Activated CD4-positive, alpha-beta T cell treated with anti-CD3 and anti-CD28 coated beads, Interleukin-2, amount 10 ng/mL, durations not matched to agents 24 days and 14 days (primary cell): ENCODE results near the gene TFF2. TPM values are rescaled to one million over a fixed set of nuclear protein-coding genes. Genes with fewer than 3 reads are reported as not detected.

Experiments used
- DNase-seq: peaks from one replicate; pipeline ENCODE4 v3.0.0; 2022
- H3K27ac Mint-ChIP-seq: one replicate; pipeline ENCODE4 v1.8.0; 2022; ENCODE audit warnings: mild to moderate bottlenecking, mixed read lengths
- H3K27me3 Mint-ChIP-seq: one replicate; pipeline ENCODE4 v1.8.0; 2022; ENCODE audit warnings: mixed read lengths
- H3K36me3 Mint-ChIP-seq: one replicate; pipeline ENCODE4 v1.8.0; 2022; ENCODE audit warnings: low read depth, mild to moderate bottlenecking, mixed read lengths
- H3K4me1 Mint-ChIP-seq: one replicate; pipeline ENCODE4 v1.8.0; 2021; ENCODE audit warnings: mixed read lengths
- H3K4me3 Mint-ChIP-seq: one replicate; pipeline ENCODE4 v1.8.0; 2022; ENCODE audit warnings: mild to moderate bottlenecking, moderate library complexity, mixed read lengths
- H3K9me3 Mint-ChIP-seq: one replicate; pipeline ENCODE4 v1.8.0; 2021; ENCODE audit warnings: mixed read lengths
- intact Hi-C: fragments of 100-400 bp; cut with micrococcal nuclease; formaldehyde crosslinking; loops from one replicate; pipeline ENCODE4 v1.15.1; 2023
- total RNA-seq: library from RNA; stranded (reverse); gene quantifications from 2 replicates; pipeline ENCODE4 v1.2.3, GENCODE V29; 2022

The TFF2 gene
- total RNA-seq, 1 donor from 2014 or later: not detected

DNA sequence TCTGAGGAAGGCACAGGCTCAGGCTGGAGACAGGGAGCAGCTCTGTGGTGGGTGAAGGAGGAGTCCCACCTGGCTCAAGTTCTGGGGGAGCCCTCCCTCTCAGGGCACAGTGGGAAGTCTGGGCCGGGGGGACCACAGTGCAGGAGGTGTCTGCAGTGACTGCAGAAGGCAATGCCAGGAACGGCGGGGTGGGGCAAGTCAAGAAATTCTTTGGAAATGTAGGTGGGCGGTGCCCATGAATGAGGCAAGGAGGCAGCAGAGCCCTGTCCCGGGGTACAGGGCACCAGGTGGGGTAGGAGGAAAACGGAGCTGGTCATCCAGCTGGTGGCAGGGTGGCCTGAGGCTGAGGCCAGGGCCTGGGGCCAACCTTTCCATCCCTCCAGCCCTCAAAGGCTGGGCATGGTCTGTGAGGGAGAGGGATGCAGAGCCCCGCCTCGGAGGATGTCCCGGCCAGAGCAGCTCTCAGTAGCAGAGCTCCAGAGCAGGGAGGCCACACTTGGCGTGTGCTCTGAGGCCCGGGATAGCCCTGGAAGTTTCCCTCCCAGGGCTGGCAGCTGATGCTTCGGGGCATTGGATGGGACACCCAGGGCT, 40.3 kb downstream of the TFF2 start:
- Mint-ChIP-seq H3K4me1 (peaks cover 4% of the 10 kb centered on the region), H3K4me3 (no peak overlapping the region), H3K36me3 (no peaks in the 10 kb centered on the region), H3K9me3 (no peaks in the 10 kb centered on the region), H3K27ac (no peak overlapping the region), H3K27me3 (peaks cover 10% of the 10 kb centered on the region)
- intact Hi-C loops: no loop called here
- DNase-seq: no peak

DNA sequence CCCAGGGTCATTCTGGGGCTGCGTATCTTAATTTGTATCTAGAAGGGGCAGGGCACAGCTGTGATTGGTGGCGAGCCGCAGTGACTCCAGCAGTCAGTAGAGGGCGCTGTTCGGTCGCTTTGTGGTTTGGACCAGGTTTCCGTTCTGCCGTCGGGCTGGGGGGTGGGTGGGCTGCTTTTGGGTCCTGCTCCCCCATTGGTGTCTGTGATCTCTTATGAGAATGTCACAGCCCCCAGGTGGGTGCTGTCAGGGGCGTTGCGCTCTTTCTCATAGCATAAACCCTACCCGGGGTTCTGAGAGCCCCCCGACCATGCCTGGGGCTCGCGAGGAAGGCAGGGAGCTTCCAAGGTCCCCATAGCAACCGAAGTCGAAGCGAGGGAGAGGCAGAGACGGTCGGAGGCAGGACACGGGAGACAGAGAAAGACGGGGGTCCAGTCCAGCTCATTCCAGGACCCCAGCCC, 41.0 kb downstream of the TFF2 start:
- H3K4me3 Mint-ChIP-seq: no peak overlapping the region
- peaks cover 10% of the 10 kb centered on the region for H3K27me3 Mint-ChIP-seq
- no peak overlapping the region for H3K27ac Mint-ChIP-seq
- H3K4me1 Mint-ChIP-seq: peaks cover 4% of the 10 kb centered on the region
- intact Hi-C loops: loop anchor here (1.0 to 5.0 kb wide), 2 partner anchors 141 to 228 kb away; no protein-coding TSS in a partner anchor
- H3K9me3 Mint-ChIP-seq: no peaks in the 10 kb centered on the region
- DNase-seq: peak; percentile 93
- H3K36me3 Mint-ChIP-seq: no peaks in the 10 kb centered on the region

DNA sequence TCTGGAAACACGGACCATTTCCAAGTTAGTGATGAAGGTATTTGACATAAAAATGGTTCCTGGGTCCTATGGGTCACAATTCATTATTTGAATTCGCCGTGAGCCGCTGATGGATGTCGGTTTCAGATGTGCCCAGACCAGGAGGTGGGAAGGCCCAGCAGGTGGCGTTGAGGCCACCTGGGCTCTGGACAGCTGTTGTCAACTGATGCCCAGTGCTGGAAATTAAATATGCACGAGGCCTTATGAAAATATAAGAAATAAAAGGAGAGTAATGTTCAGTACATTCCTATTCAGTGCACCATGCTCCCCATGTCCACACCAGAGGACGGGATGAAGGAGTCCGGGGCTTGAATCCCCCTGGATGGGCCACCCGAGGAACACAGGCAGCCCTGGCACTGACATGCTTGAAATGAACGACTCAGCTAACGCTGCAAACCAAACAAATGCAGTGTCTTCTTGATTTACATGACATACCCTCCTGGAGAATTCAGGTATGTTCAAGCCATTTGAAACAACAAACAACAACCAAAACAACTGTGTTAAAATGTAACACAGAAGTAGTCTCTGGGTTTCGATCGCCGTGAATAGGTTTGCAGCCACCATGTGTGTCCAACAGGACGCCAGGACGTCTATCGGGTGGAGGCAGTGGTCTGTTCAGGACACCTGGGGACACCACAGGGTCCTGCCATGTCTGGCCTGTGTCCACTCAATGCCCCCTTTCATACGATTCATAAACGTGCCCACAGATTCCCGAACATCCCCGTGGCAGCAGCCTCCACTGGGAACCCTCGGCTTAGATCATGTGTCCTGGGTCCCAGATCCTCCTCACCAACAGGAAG, 41.7 kb downstream of the TFF2 start:
- H3K27ac Mint-ChIP-seq: no peak overlapping the region
- peaks cover 4% of the 10 kb centered on the region for H3K4me1 Mint-ChIP-seq
- H3K4me3 Mint-ChIP-seq: no peak overlapping the region
- peaks cover 10% of the 10 kb centered on the region for H3K27me3 Mint-ChIP-seq
- no peak for DNase-seq
- intact Hi-C loops: loop anchor here (1.0 to 5.0 kb wide), 2 partner anchors 141 to 228 kb away; no protein-coding TSS in a partner anchor
- no peaks in the 10 kb centered on the region for H3K36me3 Mint-ChIP-seq
- H3K9me3 Mint-ChIP-seq: no peaks in the 10 kb centered on the region

DNA sequence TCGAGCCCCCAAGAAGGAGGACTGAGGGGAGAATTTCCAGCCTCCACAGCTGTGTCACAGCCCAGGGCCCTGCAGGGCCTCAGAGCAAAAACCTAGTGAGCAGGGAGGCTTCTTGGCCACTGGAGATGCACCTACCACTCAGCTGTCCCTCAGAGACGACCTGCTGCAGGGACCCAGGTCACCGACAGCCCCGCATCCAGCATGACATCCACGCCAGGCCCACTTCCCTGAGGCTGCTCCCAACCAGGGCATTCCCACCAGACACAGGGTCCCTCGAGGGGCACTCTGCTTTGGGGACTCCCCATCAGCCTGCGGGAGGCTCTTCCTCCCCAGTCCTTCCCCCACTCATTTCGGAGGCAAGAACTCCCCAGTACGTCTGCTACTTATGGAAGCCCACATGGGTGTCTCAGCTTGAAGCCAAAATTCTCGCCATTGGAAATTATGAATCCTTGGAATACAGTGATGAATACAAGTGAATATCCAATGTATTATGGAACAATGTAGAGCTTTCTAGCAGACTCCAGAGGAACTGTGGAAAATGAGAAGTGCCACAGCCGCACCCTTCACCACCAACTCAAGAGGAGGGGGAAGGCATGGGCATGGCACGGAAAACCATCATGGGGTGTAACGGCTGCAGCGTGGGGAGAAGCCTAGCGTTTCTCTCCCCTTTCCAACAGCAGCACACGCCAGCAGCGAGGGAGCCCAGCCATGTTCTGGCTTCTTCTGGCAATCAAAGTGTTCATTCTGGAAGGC, 42.5 kb downstream of the TFF2 start:
- Mint-ChIP-seq H3K36me3 (no peaks in the 10 kb centered on the region), H3K27me3 (peaks cover 8% of the 10 kb centered on the region), H3K4me1 (peaks cover 4% of the 10 kb centered on the region), H3K27ac (no peak overlapping the region), H3K4me3 (no peak overlapping the region), H3K9me3 (no peaks in the 10 kb centered on the region)
- intact Hi-C loops: loop anchor here (5.0 kb wide), 1 partner anchor 229 kb away; no protein-coding TSS in a partner anchor
- no peak for DNase-seq

DNA sequence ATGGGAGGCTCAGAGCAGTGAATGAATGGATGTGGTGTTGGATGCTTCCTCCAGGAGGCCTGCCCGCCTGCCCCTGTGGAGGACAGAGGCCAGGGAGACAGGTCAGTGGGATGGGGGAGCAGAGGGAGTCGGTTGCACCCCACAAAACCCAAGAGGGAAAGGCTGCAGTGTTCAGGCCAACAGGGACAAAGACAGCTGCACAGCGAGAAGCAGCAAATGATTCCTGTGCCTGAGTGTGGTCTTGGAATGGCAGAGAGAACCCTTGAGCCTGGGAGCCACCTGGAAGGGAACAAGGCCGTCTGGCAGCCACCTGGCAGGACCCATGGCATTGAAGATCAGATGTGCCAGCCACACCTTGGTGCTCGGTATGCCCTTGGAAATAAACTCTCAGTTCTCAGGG, 43.7 kb downstream of the TFF2 start:
- Mint-ChIP-seq H3K9me3 (no peaks in the 10 kb centered on the region), H3K4me3 (no peak overlapping the region), H3K27me3 (peaks cover 8% of the 10 kb centered on the region), H3K36me3 (no peaks in the 10 kb centered on the region), H3K4me1 (peaks cover 4% of the 10 kb centered on the region), H3K27ac (no peak overlapping the region)
- DNase-seq: no peak
- intact Hi-C loops: loop anchor here (5.0 kb wide), 1 partner anchor 230 kb away; no protein-coding TSS in a partner anchor

DNA sequence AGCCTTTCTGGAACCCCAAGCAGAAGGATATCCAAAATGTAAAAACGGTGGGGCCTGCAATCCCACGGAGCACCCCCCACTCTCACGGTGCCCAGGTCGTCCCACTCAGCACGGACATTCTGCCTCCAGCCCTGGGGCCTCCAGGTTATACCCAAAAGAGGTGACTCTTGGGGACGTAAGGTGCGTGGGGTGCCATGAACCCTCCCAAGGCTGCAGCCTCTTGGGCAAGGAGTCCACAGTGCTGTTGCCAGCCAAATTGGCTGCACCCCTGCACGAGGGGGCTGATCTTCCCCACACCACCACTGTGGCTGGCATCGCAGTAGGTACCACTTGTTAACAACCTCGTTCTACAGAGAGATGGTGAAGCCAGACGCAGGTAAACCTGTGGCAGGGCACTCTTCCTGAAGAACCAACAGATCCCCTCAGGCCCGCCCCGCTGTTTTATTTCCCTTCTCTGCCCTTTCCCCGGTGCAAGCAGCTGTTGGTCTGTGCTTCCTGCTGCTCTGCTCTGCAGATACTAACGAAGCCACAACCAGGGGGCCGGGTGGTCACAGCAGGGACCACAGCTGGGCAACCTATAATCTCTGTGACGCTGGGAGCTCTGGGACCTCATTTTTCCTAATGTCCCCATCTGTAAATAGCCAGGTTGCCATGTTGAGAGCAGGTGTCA, 44.3 kb downstream of the TFF2 start:
- intact Hi-C loops: loop anchor here (5.0 kb wide), 1 partner anchor 231 kb away; no protein-coding TSS in a partner anchor
- no peak overlapping the region for H3K27ac Mint-ChIP-seq
- no peak overlapping the region for H3K4me3 Mint-ChIP-seq

DNA sequence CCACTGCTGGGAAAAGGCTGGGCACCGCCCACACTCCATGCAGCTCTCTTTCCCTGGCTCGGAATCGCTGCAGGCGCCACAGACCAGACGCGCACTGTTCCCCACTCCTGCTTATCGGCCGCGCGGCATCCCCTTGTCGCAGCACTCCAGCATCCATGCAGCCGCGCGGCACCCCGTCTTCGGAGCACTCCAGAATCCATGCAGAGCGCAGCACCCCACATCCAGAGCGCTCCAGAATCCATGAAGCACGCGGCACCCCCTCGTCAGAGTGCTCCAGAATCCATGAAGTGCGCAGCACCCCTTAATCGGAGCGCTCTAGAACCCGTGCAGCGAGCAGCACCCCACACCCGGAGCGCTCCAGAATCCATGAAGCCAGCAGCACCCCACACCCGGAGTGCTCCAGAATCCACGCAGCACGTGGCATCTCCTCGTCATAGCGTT, 45.1 kb downstream of the TFF2 start:
- DNase-seq: no peak
- Mint-ChIP-seq H3K27me3 (peaks cover 8% of the 10 kb centered on the region), H3K9me3 (no peaks in the 10 kb centered on the region), H3K4me1 (peaks cover 4% of the 10 kb centered on the region), H3K36me3 (no peaks in the 10 kb centered on the region), H3K27ac (no peak overlapping the region), H3K4me3 (no peak overlapping the region)
- intact Hi-C loops: loop anchor here (5.0 kb wide), 1 partner anchor 232 kb away; no protein-coding TSS in a partner anchor

More for the DNA sequence above, 44.3 kb downstream of the TFF2 start:
- no peaks in the 10 kb centered on the region for H3K9me3 Mint-ChIP-seq
- no peaks in the 10 kb centered on the region for H3K36me3 Mint-ChIP-seq
- H3K27me3 Mint-ChIP-seq: peaks cover 8% of the 10 kb centered on the region
- peaks cover 4% of the 10 kb centered on the region for H3K4me1 Mint-ChIP-seq
- DNase-seq: no peak

DNA sequence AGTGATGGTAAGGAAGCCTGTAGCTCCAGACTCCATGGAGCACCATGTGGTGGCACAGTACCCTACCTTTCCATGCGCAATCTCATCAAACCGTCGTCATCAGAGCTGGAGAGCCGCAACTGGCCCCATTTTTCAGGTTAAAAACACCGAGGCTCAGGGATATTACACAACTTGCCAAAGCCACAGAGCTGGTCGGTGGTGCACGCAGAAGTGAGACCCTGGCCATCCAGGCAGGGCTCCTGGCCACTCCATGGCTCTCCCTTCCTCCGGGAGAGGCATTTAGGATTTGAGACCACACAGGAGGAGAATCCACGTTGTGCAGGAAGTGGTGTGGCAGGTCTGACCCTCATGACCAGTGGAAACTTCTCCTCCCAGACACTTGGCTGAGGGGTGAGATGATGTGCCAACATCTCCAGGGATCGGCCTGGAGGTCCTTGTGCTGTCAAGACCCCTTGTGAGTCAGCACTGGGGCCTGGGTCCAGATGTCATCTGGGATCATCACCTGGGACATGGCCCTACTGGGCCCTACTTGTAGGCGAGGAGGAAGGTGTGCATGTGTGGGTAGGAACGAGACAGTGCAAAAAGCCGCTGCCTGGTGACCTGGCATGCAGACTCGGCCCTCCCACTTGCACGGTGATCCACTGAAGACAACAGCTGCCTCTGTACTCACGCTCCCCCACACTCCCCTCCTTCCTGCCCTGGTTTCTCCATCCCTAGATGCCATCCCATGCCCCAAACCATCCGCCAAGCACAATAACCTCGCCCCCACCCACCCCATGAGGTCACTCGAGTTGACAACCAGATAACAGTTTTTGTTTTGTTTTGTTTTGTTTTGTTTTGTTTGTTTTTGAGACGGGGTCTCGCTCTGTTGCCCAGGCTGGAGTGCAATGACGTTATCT, 46.0 kb downstream of the TFF2 start:
- Mint-ChIP-seq H3K4me3 (no peak overlapping the region), H3K4me1 (peaks cover 6% of the 10 kb centered on the region), H3K36me3 (no peaks in the 10 kb centered on the region), H3K27ac (no peak overlapping the region), H3K27me3 (peaks cover 5% of the 10 kb centered on the region), H3K9me3 (no peaks in the 10 kb centered on the region)
- intact Hi-C loops: loop anchor here (5.0 kb wide), 1 partner anchor 232 kb away; no protein-coding TSS in a partner anchor
- no peak for DNase-seq

DNA sequence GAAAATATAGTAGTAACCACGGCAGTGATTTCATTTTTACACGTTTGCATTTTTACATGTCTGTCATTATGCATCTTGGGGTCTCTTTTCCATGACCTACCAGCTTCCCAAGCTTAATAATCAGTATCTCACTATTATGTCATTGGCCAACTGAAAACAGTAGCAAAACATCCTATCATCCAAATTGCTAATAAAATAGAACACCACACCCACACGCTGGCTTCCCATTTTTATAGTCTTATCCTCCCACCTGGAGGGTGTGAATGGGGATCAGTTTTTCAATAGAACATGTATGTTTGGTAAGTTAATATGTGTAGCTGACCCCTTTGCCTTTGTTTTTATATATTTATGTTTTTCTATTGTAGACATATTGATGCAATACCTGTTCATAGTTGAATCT, 47.4 kb downstream of the TFF2 start:
- Mint-ChIP-seq H3K4me3 (no peak overlapping the region), H3K4me1 (peaks cover 11% of the 10 kb centered on the region)
- intact Hi-C loops: no loop called here

DNA sequence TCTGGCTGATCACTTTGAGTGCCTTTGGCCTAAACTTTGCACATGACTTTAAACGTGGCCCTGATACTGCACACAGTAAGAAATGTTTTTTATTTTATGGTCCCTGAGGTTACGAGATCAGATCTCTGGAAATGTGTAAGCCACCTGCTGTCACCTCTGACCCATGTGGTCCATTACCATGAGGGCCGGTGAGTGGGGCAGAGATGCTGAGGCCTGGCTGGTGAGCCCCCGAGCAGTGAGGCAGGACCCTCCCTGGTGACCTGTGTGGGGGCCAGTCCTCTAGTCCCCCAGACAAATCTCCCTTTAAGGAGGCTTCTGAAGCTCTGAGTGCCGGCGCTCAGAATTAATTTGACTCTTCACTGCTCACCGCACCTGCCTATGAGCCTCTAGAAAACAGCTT, 48.0 kb downstream of the TFF2 start:
- no peak overlapping the region for H3K4me3 Mint-ChIP-seq
- no peaks in the 10 kb centered on the region for H3K9me3 Mint-ChIP-seq
- DNase-seq: no peak
- H3K36me3 Mint-ChIP-seq: no peaks in the 10 kb centered on the region
- H3K27me3 Mint-ChIP-seq: peaks cover 5% of the 10 kb centered on the region
- H3K4me1 Mint-ChIP-seq: peaks cover 12% of the 10 kb centered on the region
- intact Hi-C loops: no loop called here
- H3K27ac Mint-ChIP-seq: no peak overlapping the region

More for the DNA sequence above, 47.4 kb downstream of the TFF2 start:
- Mint-ChIP-seq H3K9me3 (no peaks in the 10 kb centered on the region), H3K36me3 (no peaks in the 10 kb centered on the region), H3K27me3 (peaks cover 5% of the 10 kb centered on the region), H3K27ac (no peak overlapping the region)
- DNase-seq: no peak

DNA sequence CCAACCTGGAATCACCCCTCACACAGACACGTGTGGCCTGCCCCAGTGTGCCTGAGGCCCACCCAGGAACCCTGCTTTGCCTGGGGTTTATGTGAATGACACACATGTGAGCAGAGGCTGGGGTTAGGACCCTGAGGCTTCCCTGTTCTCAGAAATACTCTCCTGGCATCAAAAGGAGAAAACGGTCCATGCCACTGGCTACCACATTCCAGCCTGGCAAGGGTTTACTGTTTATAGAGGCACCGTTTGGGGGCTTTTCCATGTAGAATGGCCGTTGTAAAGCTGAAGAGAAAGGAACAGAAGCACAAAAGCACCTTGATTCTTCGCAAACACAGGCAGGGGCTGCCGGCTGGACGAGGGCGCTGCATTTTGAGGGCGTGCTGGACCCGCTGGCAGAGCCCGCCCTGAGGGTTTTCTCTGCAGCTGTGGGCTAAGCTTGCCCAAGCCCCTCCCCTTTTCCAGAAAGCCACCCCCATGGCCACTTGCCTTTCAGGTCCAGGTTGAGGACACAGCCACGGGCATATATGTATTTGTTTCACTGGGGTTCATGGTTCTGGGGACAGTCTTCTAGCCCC, 48.6 kb downstream of the TFF2 start:
- peaks cover 2% of the 10 kb centered on the region for H3K27me3 Mint-ChIP-seq
- peaks cover 1% of the 10 kb centered on the region for H3K36me3 Mint-ChIP-seq
- DNase-seq: no peak
- no peak overlapping the region for H3K4me3 Mint-ChIP-seq
- H3K9me3 Mint-ChIP-seq: no peaks in the 10 kb centered on the region
- intact Hi-C loops: no loop called here
- no peak overlapping the region for H3K27ac Mint-ChIP-seq
- H3K4me1 Mint-ChIP-seq: peaks cover 12% of the 10 kb centered on the region

DNA sequence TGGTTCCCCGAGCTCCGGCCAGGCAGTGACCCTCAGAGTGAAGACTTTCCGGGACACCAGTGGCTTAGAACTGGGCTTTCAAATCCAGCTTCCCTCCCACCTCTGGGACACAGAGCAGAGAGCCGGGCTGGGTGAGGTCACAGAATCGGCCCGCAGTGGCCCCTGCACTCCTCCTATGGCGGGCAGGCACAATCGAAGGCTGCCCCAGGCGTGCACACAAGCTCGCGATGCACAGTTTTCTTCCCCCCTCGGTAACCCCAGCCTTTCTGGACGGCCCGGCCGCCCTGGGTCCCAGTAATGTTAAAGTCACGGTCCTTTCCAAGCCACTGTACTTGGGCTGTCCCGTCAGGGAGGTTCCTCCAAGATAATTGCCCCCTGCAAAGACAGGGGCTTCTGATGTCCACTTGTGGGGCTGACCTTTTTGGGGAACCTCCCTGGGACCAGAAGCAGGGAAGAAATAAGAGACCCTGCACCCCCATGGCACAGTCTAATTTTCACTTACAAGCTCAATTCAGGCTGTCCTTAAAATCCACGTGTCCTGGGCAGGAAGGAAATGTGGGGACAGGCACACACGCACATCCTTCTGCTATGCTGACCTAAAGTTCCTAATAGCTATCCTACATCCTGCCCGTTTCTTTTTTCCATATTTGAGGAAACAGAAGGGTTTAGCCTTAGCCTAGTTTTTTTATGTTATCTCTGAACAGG, 49.3 kb downstream of the TFF2 start:
- DNase-seq: no peak
- intact Hi-C loops: no loop called here
- Mint-ChIP-seq H3K36me3 (peaks cover 2% of the 10 kb centered on the region), H3K27me3 (no peaks in the 10 kb centered on the region), H3K9me3 (no peaks in the 10 kb centered on the region), H3K27ac (no peak overlapping the region), H3K4me3 (no peak overlapping the region), H3K4me1 (peaks cover 12% of the 10 kb centered on the region)
